NT2/D1 (cell line): ENCODE data around the gene PRKCB.

Experiments
- YY1 ChIP-seq: IDR thresholded peaks from 2 replicates; pipeline ENCODE4 v1.6.1; 2011; ENCODE audit not compliant: insufficient read length, insufficient read depth
- ZNF274 ChIP-seq: IDR thresholded peaks from 2 replicates; pipeline ENCODE4 v1.6.1; 2011; ENCODE audit warnings: mild to moderate bottlenecking, low read depth, low read length

DNA sequence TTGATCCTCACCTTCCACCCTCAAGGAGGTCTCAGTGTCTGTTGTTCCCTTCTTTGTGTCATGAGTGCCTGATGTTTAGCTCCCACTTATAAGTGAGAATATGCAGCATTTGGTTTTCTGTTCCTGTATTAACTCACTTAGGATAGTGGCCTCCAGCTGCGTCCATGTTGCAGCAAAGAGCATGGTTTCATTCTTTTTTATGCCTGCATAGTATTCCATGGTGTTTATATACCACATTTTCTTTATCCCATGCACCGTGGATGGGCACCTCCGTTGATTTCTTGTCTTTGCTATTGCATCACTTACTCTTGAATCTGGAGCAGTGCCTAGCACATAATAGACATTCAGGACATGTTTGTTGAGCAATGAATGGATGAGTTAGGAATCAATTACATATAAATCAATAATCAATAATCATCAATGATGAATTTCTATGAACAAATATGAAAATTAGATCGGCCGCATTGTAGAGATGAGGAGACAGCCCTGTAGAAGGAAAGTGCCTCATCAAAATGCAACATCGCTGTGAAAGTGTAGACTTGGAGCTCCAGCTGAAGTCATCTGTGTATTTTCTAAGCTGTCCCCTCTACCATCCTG lies 129.5 kb downstream of the PRKCB start:
- no peak for TF ChIP-seq YY1
- no peak for TF ChIP-seq ZNF274
